Thymus (tissue), 11 donors: ENCODE data around the gene APC2. TPM values are rescaled to one million over a fixed set of nuclear protein-coding genes. Genes with fewer than 3 reads are reported as not detected.
"Not testable (repeated sequence)": the region's sequence is repeated elsewhere in the genome, so short reads cannot be mapped to it uniquely, and the experiment has no call there.

Experiments used
- DNase-seq, 9 donors: peaks; one replicate each; pipeline ENCODE4 v3.0.0-alpha.2; 2013; ENCODE audit warnings: low spot score in 9 of 9, low read depth in 6 of 9, missing footprints in 1 of 9
- H3K27ac ChIP-seq, 2 donors: one replicate each; pipeline ENCODE4 v1.5.1; 2013; ENCODE audit warnings: control low read depth in 1 of 2, low read depth in 1 of 2, low read length in 1 of 2, mild to moderate bottlenecking in 1 of 2, moderate library complexity in 1 of 2
- H3K27me3 ChIP-seq, 2 donors: one replicate each; pipeline ENCODE4 v1.5.1; 2013; ENCODE audit warnings: low read length in 1 of 2; ENCODE audit not compliant: control insufficient read depth in 2 of 2, insufficient read depth in 1 of 2
- H3K36me3 ChIP-seq, 2 donors: one replicate each; pipeline ENCODE4 v1.5.1; 2013; ENCODE audit warnings: low read length in 1 of 2, mild to moderate bottlenecking in 1 of 2, moderate library complexity in 1 of 2; ENCODE audit not compliant: control insufficient read depth in 2 of 2, insufficient read depth in 2 of 2
- H3K4me1 ChIP-seq, 2 donors: one replicate each; pipeline ENCODE4 v1.5.1; 2013; ENCODE audit warnings: low read length in 2 of 2; ENCODE audit not compliant: control insufficient read depth in 2 of 2, insufficient read depth in 2 of 2
- H3K4me3 ChIP-seq, 2 donors: one replicate each; pipeline ENCODE4 v1.5.1; 2013; ENCODE audit warnings: low read length in 2 of 2, control low read depth in 1 of 2, mild to moderate bottlenecking in 1 of 2
- H3K9me3 ChIP-seq, 2 donors: one replicate each; pipeline ENCODE4 v1.5.1; 2013; ENCODE audit warnings: low read length in 1 of 2, mild to moderate bottlenecking in 1 of 2; ENCODE audit not compliant: control insufficient read depth in 2 of 2, insufficient read depth in 1 of 2
- WGBS: extraction: QIAGEN DNeasy Blood & Tissue Kit; methylation state at CpG from one replicate; pipeline ENCODE4 v1.1.7; 2013; 5-methylcytosine and 5-hydroxymethylcytosine counted together
- polyA plus RNA-seq: library from polyadenylated mRNA; stranded (reverse); fragments of 200-250 nt; gene quantifications from one replicate; pipeline ENCODE4 v1.2.3, GENCODE V29; 2013
- total RNA-seq: library from RNA; stranded (reverse); fragments of 120-200 nt; gene quantifications from one replicate; pipeline ENCODE4 v1.2.4, GENCODE V29; 2013
- donor health status: healthy.

Gene APC2
- total and polyA plus RNA-seq, 2 donors = 0.05 to 0.11 TPM

DNA sequence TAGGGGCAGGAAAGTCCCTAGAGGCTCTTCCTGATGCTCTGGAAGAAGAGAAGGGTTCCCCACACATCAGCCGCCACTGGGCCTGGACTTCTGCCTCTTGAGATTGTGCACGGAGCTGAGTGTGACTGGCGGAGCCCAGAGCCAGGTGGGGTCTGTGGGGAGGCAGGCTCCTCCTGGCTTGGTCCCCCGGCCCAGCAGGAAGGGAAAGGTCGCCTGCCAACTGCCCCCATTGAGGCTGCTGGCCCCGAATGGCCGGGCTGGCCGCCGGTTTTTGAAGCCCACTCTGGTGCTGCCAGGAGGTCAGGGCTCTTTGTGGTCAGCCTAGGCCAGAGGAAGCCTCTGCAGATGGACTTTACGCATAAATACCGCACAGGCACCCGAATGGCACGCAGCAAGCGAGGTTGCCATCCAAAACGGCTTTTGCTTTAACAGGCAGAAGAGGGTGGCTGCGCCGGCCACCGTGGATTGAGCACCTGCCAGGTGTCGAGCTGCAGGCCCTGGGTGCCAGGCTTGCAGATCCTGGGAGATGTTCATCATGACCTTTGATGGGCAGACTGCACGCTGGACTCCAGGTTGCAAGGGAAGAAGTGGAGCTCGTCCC lies 37.5 kb upstream of the APC2 start:
- Histone ChIP-seq H3K36me3 (peaks cover 38 to 61% of the 10 kb centered on the region in 2 donors), H3K27ac (no peak overlapping the region), H3K9me3 (no peaks in the 10 kb centered on the region), H3K27me3 (no peaks in the 10 kb centered on the region), H3K4me3 (no peak overlapping the region), H3K4me1 (peaks cover 14 to 49% of the 10 kb centered on the region in 2 donors)
- DNase-seq = no peak
- 91% methylated on average over 21 of the region's 21 CpGs for WGBS

DNA sequence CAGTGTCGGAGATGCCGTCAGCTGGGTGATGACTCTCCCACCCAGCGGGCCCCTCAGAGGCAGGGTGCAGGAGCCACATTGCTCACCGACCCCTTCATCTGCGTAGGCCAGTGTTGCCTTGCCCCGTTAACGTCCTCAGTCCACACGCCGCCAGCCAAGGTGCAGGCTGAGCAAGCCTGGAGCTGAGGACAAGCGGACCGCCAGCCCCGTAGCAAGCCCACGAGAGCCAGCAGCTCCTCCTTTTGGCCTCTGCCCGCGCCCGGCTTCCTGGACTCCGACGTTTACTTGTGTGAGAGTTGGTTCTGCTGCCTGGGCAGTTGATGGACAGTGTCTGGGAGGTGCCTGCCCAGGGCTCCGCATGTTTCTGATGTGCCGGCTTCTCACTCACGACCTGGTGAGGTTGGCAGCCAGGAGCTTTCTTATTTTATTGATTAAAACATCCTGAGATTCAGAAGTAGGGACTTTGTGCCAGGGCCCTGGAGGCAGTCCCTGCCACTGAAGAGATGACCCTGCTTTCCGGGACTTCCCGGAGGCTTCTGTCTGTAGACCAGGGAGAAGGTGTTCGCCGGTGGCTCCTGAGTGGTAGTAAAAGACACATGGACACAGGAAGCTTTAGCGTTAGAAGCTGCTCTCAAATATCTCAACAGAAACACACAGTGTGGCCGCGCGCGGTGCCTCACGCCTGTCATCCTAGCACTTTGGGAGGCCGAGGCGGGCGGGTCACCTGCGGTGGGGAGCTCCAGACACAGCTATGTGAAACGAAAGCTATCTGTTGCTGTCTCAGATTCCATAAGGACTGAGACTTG lies 36.7 kb upstream of the APC2 start:
- H3K27me3 ChIP-seq = no peaks in the 10 kb centered on the region
- no peaks in the 10 kb centered on the region for H3K9me3 ChIP-seq
- peaks cover 14 to 49% of the 10 kb centered on the region in 2 donors for H3K4me1 ChIP-seq
- no peak for DNase-seq
- 91% methylated on average over 36 of the region's 36 CpGs for WGBS
- peaks cover 45 to 69% of the 10 kb centered on the region in 2 donors for H3K36me3 ChIP-seq
- no peak overlapping the region for H3K27ac ChIP-seq
- H3K4me3 ChIP-seq = no peak overlapping the region

- H3K4me1 ChIP-seq = peaks cover 0 to 22% of the 10 kb centered on the region in 2 donors
- no peak for DNase-seq
- H3K27ac ChIP-seq = peak overlapping the region in 1 of 2 donors; percentile 80
- H3K9me3 ChIP-seq = no peaks in the 10 kb centered on the region
- peaks cover 68 to 76% of the 10 kb centered on the region in 2 donors for H3K36me3 ChIP-seq
- no peaks in the 10 kb centered on the region for H3K27me3 ChIP-seq
- H3K4me3 ChIP-seq = no peak overlapping the region
- 93% methylated on average over 28 of the region's 28 CpGs for WGBS
These were observed 33.7 kb upstream of the APC2 start for GRCh38 chr19:1416014-1416841.

DNA sequence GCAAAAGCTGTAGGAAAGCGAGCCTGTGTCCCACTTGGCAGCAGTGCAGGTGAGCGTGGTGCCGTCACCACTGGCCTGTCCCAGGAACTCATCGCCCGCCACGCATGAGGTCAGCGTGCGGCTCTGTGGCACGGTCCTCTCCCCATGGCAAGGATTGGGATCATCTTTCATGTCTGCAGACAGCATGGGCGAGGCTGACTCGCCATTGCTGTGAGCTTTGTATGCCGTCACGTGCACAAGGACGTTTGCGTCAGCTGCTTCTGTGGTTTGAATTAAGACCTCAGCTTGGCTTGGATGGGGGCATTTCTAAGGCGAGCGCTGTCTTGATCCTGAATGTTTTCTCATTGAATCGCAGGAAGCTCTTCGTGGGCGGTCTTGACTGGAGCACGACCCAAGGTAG lies 32.8 kb upstream of the APC2 start:
- Histone ChIP-seq H3K4me3 (no peak overlapping the region), H3K36me3 (peaks cover 71 to 78% of the 10 kb centered on the region in 2 donors), H3K27ac (no peak overlapping the region), H3K27me3 (no peaks in the 10 kb centered on the region), H3K4me1 (peaks cover 0 to 22% of the 10 kb centered on the region in 2 donors), H3K9me3 (no peaks in the 10 kb centered on the region)
- no peak for DNase-seq
- 93% methylated on average over 21 of the region's 21 CpGs for WGBS

GRCh38 chr19:1417681-1418495 lies 32.0 kb upstream of the APC2 start:
- peaks cover 0 to 21% of the 10 kb centered on the region in 2 donors for H3K4me1 ChIP-seq
- H3K4me3 ChIP-seq = no peak overlapping the region
- DNase-seq = no peak
- 95% methylated on average over 30 of the region's 30 CpGs for WGBS
- H3K9me3 ChIP-seq = no peaks in the 10 kb centered on the region
- peaks cover 71 to 79% of the 10 kb centered on the region in 2 donors for H3K36me3 ChIP-seq
- no peak overlapping the region for H3K27ac ChIP-seq
- H3K27me3 ChIP-seq = no peaks in the 10 kb centered on the region

DNA sequence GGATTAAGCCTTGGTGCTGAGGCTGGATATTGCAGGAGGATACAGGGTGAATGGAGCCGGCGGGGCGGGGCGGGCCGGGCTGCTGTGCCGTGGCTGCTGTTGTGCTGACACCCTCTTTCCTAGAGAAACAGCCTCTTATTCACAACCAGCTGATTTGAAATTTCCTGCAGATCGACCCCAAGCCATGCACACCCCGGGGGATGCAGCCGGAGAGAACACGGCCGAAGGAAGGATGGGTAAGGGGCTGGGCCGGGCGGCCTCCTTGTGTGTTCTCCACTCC lies 31.5 kb upstream of the APC2 start:
- WGBS = 95% methylated on average over 13 of the region's 13 CpGs
- Histone ChIP-seq H3K4me1 (peaks cover 0 to 19% of the 10 kb centered on the region in 2 donors), H3K27me3 (no peaks in the 10 kb centered on the region), H3K9me3 (no peaks in the 10 kb centered on the region), H3K36me3 (peaks cover 71 to 80% of the 10 kb centered on the region in 2 donors), H3K4me3 (no peak overlapping the region), H3K27ac (no peak overlapping the region)
- DNase-seq = no peak

DNA sequence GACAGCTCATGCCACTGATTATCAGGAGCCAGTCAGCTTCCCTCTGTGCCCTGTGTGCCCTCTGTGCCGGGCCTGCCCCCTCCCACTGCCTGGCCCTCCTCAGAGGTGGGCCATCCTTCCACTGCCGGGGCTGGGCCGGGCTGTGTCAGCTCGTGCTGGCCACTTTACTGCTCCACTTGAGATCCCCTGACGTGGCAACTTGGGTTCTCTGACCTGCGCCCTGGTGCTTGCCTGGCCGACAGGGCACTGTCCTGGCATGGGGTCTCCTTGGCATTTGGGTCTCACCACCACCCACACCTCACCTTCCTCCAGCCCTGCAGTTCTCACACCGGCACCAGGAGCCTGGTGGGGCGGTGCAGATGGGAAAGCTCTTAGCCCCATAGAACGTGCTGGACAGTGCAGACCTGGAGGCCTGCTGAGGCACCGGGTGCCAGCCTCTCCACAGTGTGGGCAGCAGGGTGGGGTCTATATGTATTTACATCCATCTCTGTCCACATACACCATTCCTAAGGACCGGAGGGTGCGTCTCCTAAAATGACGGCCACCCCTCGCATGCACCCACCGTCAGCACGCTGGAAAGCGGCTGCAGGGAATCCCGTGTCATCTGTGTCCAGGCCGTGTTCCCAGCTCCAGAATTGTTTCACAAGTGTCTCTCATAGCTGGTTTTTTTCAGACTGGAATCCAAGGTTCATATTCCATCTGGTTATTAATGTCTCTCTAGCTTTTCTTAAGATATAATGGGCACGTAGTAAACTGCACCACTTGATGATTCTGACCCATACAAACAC lies 30.8 kb upstream of the APC2 start:
- Histone ChIP-seq H3K27me3 (no peaks in the 10 kb centered on the region), H3K36me3 (peaks cover 76 to 84% of the 10 kb centered on the region in 2 donors), H3K9me3 (no peaks in the 10 kb centered on the region), H3K4me3 (no peak overlapping the region), H3K27ac (no peak overlapping the region), H3K4me1 (peaks cover 0 to 19% of the 10 kb centered on the region in 2 donors)
- no peak for DNase-seq
- 95% methylated on average over 21 of the region's 21 CpGs for WGBS

DNA sequence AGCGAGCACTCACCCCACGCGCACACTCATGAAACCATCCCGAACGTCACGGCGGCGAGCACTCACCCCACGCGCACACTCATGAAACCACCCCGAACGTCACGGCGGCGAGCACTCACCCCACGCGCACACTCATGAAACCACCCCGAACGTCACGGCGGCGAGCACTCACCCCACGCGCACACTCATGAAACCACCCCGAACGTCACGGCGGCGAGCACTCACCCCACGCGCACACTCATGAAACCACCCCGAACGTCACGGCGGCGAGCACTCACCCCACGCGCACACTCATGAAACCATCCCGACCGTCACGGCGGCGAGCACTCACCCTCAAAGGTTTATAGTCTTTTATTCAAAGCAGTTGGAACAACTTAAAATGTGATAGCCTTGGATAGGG lies 29.8 kb upstream of the APC2 start:
- H3K36me3 ChIP-seq = peaks cover 85 to 88% of the 10 kb centered on the region in 2 donors
- not testable (repeated sequence) for H3K9me3 ChIP-seq, H3K27ac ChIP-seq, H3K4me3 ChIP-seq, H3K27me3 ChIP-seq, DNase-seq
- H3K4me1 ChIP-seq = peaks cover 0 to 18% of the 10 kb centered on the region in 2 donors
- WGBS = 98% methylated on average over 28 of the region's 43 CpGs
